Stimulated activated CD4-positive, alpha-beta T cell treated with anti-CD3 and anti-CD28 coated beads, Interleukin-15, amount 100 ng/mL, for 48 hours (primary cell): ENCODE results near the gene NAV2.
"Not testable (repeated sequence)": the region's sequence is repeated elsewhere in the genome, so short reads cannot be mapped to it uniquely, and the experiment has no call there.

Experiments used
- DNase-seq, 2 donors: peaks; one replicate each; pipeline ENCODE4 v3.0.0-alpha.2; 2020; ENCODE audit warnings: low read depth in 2 of 2

The NAV2 gene

GRCh38 chr11:20056950-20057943, 344.6 kb downstream of the NAV2 start:
- DNase-seq = no peak

GRCh38 chr11:20058749-20059458, 346.3 kb downstream of the NAV2 start:
- no peak for DNase-seq

- no peak for DNase-seq
These were observed 347.0 kb downstream of the NAV2 start for GRCh38 chr11:20059587-20060021.

GRCh38 chr11:20060181-20060580, 347.5 kb downstream of the NAV2 start:
- DNase-seq = no peak

- DNase-seq = no peak
These were observed 348.1 kb downstream of the NAV2 start for GRCh38 chr11:20060647-20061205.

GRCh38 chr11:20061776-20062175, 349.1 kb downstream of the NAV2 start:
- DNase-seq = no peak

- no peak for DNase-seq
These were observed 352.3 kb downstream of the NAV2 start for GRCh38 chr11:20064961-20065405.

- no peak for DNase-seq
These were observed 352.8 kb downstream of the NAV2 start for GRCh38 chr11:20065406-20065805.

GRCh38 chr11:20066013-20066782, 353.6 kb downstream of the NAV2 start:
- DNase-seq = no peak

- DNase-seq = no peak
These were observed 354.1 kb downstream of the NAV2 start for GRCh38 chr11:20066783-20067156.

GRCh38 chr11:20067665-20068064, 355.0 kb downstream of the NAV2 start:
- DNase-seq = no peak

- DNase-seq = no peak
These were observed 356.1 kb downstream of the NAV2 start for GRCh38 chr11:20068691-20069090.

GRCh38 chr11:20070459-20070858, 357.8 kb downstream of the NAV2 start:
- no peak for DNase-seq

GRCh38 chr11:20075627-20076026, 363.0 kb downstream of the NAV2 start:
- no peak for DNase-seq

- DNase-seq = no peak
These were observed 366.2 kb downstream of the NAV2 start for GRCh38 chr11:20078846-20079245.

GRCh38 chr11:20080032-20080685, 367.5 kb downstream of the NAV2 start:
- DNase-seq = no peak

- DNase-seq = no peak
These were observed 368.7 kb downstream of the NAV2 start for GRCh38 chr11:20081336-20081735.

- not testable (repeated sequence) for DNase-seq
These were observed 371.2 kb downstream of the NAV2 start for GRCh38 chr11:20083877-20084276.

GRCh38 chr11:20084921-20085814, 372.5 kb downstream of the NAV2 start:
- DNase-seq = no peak

- no peak for DNase-seq
These were observed 373.3 kb downstream of the NAV2 start for GRCh38 chr11:20085918-20086317.
